Endothelial cell of umbilical vein (primary cell): ENCODE measurements around the gene MBD5. TPM values are rescaled to one million over a fixed set of nuclear protein-coding genes. Genes with fewer than 3 reads are reported as not detected.

ENCODE experiments used
- BruUV-seq: library from RNA; stranded (reverse); fragments of 400-500 nt; replicated peaks from 2 replicates; lab custom pipeline; 2021; lab: Mats Ljungman, UMichigan
- CTCF ChIA-PET: fragments of 300-600, 350-600 bp; sonication (Branson Sonifier 250); formaldehyde crosslinking; loops from one replicate; lab custom pipeline; 2021; ENCODE audit warnings: antibody characterized with exemption, inconsistent platforms; lab: Charles Lee
- POLR2A ChIA-PET: fragments of 300-600, 350-600 bp; sonication (Branson Sonifier 250); formaldehyde crosslinking; loops from one replicate; lab custom pipeline; 2021; ENCODE audit warnings: antibody characterized with exemption, inconsistent platforms; lab: Charles Lee
- DNase-seq: peaks from one replicate; pipeline ENCODE4 v3.0.0-alpha.2; 2011; ENCODE audit warnings: low read depth, low spot score
- FAIRE-seq: peaks from 2 replicates; lab custom pipeline; 2011; peaks lifted over from hg19 to GRCh38; lab: Jason Lieb, UNC
- H2AFZ ChIP-seq: 2 replicates; pipeline ENCODE4 v1.6.0; 2012; ENCODE audit warnings: low read depth, low read length, control low read depth, inconsistent platforms
- H3K27ac ChIP-seq: 2 replicates; pipeline ENCODE4 v1.5.1; 2011; ENCODE audit warnings: low read depth, mild to moderate bottlenecking, control low read depth, low read length, moderate library complexity; ENCODE audit not compliant: insufficient read depth
- H3K27me3 ChIP-seq, 2 experiments: 2 replicates each; pipeline versions ENCODE4 v1.6.0 to v1.6.1; 2011; ENCODE audit warnings: low read length in 2 of 2, mixed read lengths in 1 of 2; ENCODE audit not compliant: control insufficient read depth in 2 of 2, insufficient read depth in 2 of 2
- H3K36me3 ChIP-seq, 2 experiments: 2 replicates in 1 of 2; 3 replicates in 1 of 2; pipeline ENCODE4 v1.5.1; 2011; ENCODE audit warnings: low read length in 2 of 2, mild to moderate bottlenecking in 1 of 2, moderate library complexity in 1 of 2; ENCODE audit not compliant: control insufficient read depth in 2 of 2, insufficient read depth in 2 of 2; ENCODE audit errors: extremely low read depth in 1 of 2
- H3K4me1 ChIP-seq: 3 replicates; pipeline ENCODE4 v1.5.1; 2011; ENCODE audit warnings: mild to moderate bottlenecking, low read length; ENCODE audit not compliant: control insufficient read depth, insufficient read depth; ENCODE audit errors: extremely low read depth
- H3K4me2 ChIP-seq: 2 replicates; pipeline ENCODE4 v1.6.1; 2011; ENCODE audit warnings: low read length, control low read depth, mixed read lengths; ENCODE audit not compliant: insufficient read depth
- H3K4me3 ChIP-seq, 3 experiments: fragments of 200-600 bp in 1 of 3; sonication (generic), shearing (Covaris generic) in 1 of 3; replicated peaks in 1 of 3; 2 replicates each; pipeline ENCODE4 v1.5.1; 2011 to 2016; ENCODE audit warnings: control low read depth in 3 of 3, low read length in 3 of 3, mild to moderate bottlenecking in 2 of 3, inconsistent platforms in 1 of 3, low read depth in 1 of 3, moderate library complexity in 1 of 3; ENCODE audit not compliant: insufficient read depth in 1 of 3
- H3K79me2 ChIP-seq: 2 replicates; pipeline ENCODE4 v1.6.0; 2012; ENCODE audit warnings: low read length, inconsistent platforms; ENCODE audit not compliant: control insufficient read depth, insufficient read depth
- H3K9ac ChIP-seq: replicated peaks from 2 replicates; pipeline ENCODE3; 2011; ENCODE audit warnings: low read length, control low read depth; ENCODE audit not compliant: insufficient read depth; ENCODE audit errors: extremely low read depth
- H3K9me1 ChIP-seq: replicated peaks from 3 replicates; pipeline ENCODE4 v1.6.0; 2011; ENCODE audit warnings: mild to moderate bottlenecking, low read length; ENCODE audit not compliant: control insufficient read depth, insufficient read depth; ENCODE audit errors: extremely low read depth
- H3K9me3 ChIP-seq: replicated peaks from 2 replicates; pipeline ENCODE4 v1.5.1; 2012; ENCODE audit warnings: low read length, inconsistent platforms; ENCODE audit not compliant: control insufficient read depth, insufficient read depth
- H4K20me1 ChIP-seq: replicated peaks from 2 replicates; pipeline ENCODE3; 2011; ENCODE audit warnings: mild to moderate bottlenecking, low read length; ENCODE audit not compliant: control insufficient read depth, insufficient read depth; ENCODE audit errors: extremely low read depth
- CTCF ChIP-seq, 2 donors: IDR thresholded peaks; 1 replicate in 1 of 2; 2 replicates in 1 of 2; pipeline ENCODE4 v1.5.1; 2011; ENCODE audit warnings: low read length in 2 of 2, mild to moderate bottlenecking in 2 of 2, moderate library complexity in 2 of 2, control low read depth in 1 of 2, inconsistent platforms in 1 of 2, low read depth in 1 of 2; ENCODE audit not compliant: insufficient read depth in 1 of 2; ENCODE audit errors: extremely low read depth in 1 of 2
- EZH2 ChIP-seq: IDR thresholded peaks from 2 replicates; pipeline ENCODE4 v1.6.1; 2012; ENCODE audit warnings: borderline replicate concordance, low read depth, mild to moderate bottlenecking, moderate library complexity, low read length, inconsistent platforms; ENCODE audit not compliant: severe bottlenecking
- FOS ChIP-seq: IDR thresholded peaks from 2 replicates; pipeline ENCODE4 v1.6.1; 2011; ENCODE audit warnings: mild to moderate bottlenecking, low read length, moderate library complexity, borderline replicate concordance; ENCODE audit not compliant: insufficient read depth
- GATA2 ChIP-seq: IDR thresholded peaks from 2 replicates; pipeline ENCODE4 v1.7.0; 2011; ENCODE audit warnings: low read depth, mild to moderate bottlenecking, moderate library complexity, mixed read lengths, low read length; ENCODE audit not compliant: insufficient read length, insufficient read depth
- JUN ChIP-seq: IDR thresholded peaks from 2 replicates; pipeline ENCODE4 v1.6.1; 2011; ENCODE audit warnings: borderline replicate concordance, low read depth; ENCODE audit not compliant: insufficient read length, insufficient read depth
- MAX ChIP-seq: IDR thresholded peaks from 2 replicates; pipeline ENCODE4 v1.6.1; 2011; ENCODE audit not compliant: insufficient read depth, insufficient read length
- MYC ChIP-seq: IDR thresholded peaks from one replicate; pipeline ENCODE4 v1.6.1; 2011; ENCODE audit warnings: mild to moderate bottlenecking, low read depth, low read length
- POLR2A ChIP-seq: IDR thresholded peaks from 2 replicates; pipeline ENCODE4 v1.6.1; 2012; ENCODE audit warnings: low read depth, mild to moderate bottlenecking, control low read depth, low read length
- POLR2AphosphoS5 ChIP-seq: IDR thresholded peaks from 2 replicates; pipeline ENCODE4 v1.6.1; 2012; ENCODE audit warnings: low read depth, mild to moderate bottlenecking, control low read depth, low read length, moderate library complexity; ENCODE audit not compliant: insufficient read depth
- dilution Hi-C: fragments of 300-500 bp; cut with MboI; formaldehyde crosslinking; loops from one replicate; pipeline ENCODE4 v1.15.0; 2019; ENCODE audit warnings: low sequenced_read_pairs; ENCODE audit not compliant: extremely low pct_ligation_motif_present
- intact Hi-C: fragments of 100-400 bp; cut with micrococcal nuclease; formaldehyde crosslinking; loops from one replicate; pipeline ENCODE4 v1.10.0; 2022
- polyA plus RNA-seq, 4 experiments: library from polyadenylated mRNA; depleted of rRNA in 3 of 4; stranded (reverse) in 3 of 4; unstranded in 1 of 4; fragments of >200 nt; gene quantifications; 2 replicates each; pipeline versions ENCODE4 v1.2.1 to v1.2.3, GENCODE V29; 2011 to 2012; ENCODE audit warnings: missing spikeins in 1 of 4
- total RNA-seq: library from RNA; stranded (reverse); gene quantifications from 2 replicates; pipeline ENCODE4 v1.2.3, GENCODE V29; 2021

Gene MBD5
- total and polyA plus RNA-seq, 2 donors (not counting 3 experiments of a cell fraction or from before 2014, with no cell fraction given), result 11.3 to 37.0 TPM

GRCh38 chr2:148451046-148451445, 430.2 kb downstream of the MBD5 start:
- dilution Hi-C loops (no loop called here), intact Hi-C loops (no loop called here)
- Histone ChIP-seq H3K4me3 (no peak overlapping the region), H3K36me3 (no peaks in the 10 kb centered on the region), H3K9ac (no peak overlapping the region), H4K20me1 (no peaks in the 10 kb centered on the region), H3K9me1 (no peaks in the 10 kb centered on the region), H3K4me2 (no peak overlapping the region), H2AFZ (no peak overlapping the region), H3K27me3 (no peaks in the 10 kb centered on the region), H3K4me1 (no peaks in the 10 kb centered on the region), H3K27ac (no peak overlapping the region), H3K79me2 (no peaks in the 10 kb centered on the region), H3K9me3 (no peaks in the 10 kb centered on the region)
- CTCF ChIA-PET, result no interaction called here
- TF ChIP-seq MAX, result no peak
- TF ChIP-seq JUN, result no peak
- TF ChIP-seq POLR2A, result no peak
- TF ChIP-seq FOS, result no peak
- TF ChIP-seq GATA2, result no peak
- TF ChIP-seq CTCF (IDR thresholded peaks at IDR 0.05; ENCODE audit: extremely low read depth in 1 of 2, insufficient read depth in 1 of 2, low read depth in 1 of 2, low read length in 2 of 2), result no peak
- no peak for TF ChIP-seq EZH2
- no peak for TF ChIP-seq POLR2AphosphoS5
- TF ChIP-seq MYC, result no peak
- no TSS peak for BruUV-seq
- no peak for FAIRE-seq
- DNase-seq, result no peak
- POLR2A ChIA-PET, result no interaction called here
